GM18870 (cell line): ENCODE measurements around the gene GALNT1.

Experiments used
- ATAC-seq: cut with Tn5 transposase; IDR thresholded peaks from one replicate; pipeline ENCODE4 v1.9.1; 2021; ENCODE audit warnings: moderate library complexity; ENCODE audit not compliant: unreplicated experiment

Gene GALNT1

DNA sequence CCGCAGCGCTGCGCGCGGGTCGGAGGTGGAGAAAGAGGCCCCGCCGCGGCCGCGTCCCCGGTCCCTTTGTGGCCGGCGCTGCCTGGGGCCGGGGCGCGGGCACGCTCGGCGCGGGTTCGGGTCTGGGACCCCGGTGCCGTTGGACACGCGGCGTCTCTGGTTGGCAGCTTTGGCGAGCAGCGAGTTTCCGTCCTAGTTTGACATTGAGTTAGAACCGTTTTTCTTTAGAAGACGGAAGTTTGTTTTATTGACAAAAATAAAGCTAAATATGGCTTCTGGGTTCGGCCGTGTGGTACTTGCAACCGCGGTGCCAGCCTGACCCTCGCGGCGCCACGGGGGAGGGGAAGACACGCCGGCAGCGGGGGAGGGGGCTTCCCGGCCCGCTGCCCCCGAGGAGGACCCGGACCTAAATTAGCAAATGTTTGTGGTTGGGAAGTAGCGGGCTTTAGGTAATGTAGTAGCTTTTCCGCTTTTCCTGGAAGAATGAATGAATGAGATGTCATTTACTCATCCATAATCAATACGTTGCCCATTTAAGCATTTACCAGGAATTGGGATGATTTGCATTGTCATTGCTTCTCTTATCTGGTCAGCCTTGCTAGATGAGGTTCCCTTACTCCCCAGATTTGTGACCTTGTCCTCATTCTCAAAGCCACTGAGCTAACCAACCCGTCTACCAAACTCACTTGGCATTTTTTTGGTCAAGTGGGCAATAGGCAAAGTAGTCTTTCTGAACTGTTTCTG is 530 bp downstream of the GALNT1 start:
- no peak for ATAC-seq

DNA sequence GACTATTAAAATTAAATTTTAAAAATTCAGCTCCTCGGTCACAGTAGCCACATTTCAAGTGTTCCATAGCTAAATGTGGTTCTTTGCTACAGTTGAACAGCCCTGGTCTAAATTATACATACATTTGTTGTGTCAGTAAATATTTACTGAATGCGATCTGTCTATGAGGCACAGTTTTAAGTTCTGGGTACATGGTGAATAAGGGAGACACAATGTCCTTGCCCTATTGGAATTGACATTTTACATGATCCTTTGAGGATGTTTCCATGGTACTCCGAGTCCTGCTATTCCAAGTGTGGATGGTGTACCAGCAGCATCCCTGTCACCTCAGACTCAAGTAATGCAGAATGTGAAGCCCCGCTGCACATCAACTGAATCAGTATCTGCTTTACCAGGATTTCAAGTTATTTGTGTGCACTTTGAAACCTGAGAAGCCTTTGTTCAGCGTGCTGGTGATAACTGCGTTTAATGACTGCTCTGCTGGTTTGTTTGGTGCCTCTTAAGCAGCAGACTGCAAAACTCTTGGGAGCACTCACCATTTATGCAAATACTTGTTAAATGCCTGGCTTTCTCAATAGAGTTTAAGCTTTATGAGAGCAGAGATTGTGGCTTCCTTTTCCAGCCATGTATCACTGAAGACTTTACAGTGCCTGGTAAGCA is 1.5 kb downstream of the GALNT1 start:
- ATAC-seq = no peak

DNA sequence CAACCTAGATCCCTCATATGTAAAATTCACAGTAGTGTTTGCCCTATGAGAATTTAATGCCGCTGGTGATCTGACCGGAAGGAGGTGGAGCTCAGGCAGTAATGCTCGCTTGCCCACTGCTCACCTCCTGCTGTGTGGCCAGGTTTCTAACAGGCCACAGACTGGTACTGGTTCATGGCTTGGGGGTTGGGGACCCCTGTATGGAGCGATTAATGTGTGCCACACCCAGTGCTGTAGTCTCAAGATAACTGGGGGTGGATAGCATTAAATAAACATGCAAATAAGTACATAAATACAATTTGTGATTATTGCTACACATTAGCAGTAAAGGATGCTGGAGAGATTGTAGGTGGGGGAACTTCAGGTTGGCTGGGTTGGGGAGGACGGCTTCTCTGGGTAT is 3.2 kb downstream of the GALNT1 start:
- no peak for ATAC-seq

DNA sequence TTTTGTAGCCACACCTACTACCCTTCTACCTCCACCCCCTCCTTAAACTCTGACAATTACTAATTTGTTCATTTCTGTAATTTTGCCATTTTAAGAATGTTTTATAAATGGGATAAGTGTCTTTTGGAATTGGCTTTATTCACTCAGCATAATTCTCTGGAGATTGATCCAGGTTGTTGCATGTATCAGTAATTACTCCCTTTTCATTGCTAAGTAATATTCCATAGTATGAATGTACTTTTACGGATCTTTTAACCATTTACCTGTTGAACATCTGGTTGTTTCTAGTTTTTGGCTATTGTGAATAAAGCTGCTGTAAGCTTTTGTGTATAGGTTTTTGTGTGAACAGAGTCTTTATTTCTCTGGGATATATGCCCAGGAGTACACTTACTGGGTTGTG is 4.1 kb downstream of the GALNT1 start:
- no peak for ATAC-seq

DNA sequence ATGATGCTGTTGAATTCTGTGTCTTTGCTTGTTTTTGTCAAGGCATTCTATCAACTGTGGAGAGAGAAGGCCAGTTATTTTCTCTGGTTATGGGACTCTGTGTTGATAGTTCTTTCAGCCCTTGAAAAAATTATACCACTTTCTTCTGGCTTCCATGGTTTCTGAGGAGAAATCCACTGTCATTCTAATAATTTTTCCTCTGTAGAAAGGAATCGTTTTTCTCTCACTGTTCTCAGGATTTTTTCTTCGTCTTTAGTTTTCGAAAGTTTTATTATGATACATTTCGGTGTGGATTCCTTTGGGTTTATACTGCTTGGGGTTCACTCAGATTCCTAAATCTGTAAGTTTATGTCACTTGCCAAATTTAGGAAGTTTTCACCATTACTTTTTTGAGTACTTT is 6.6 kb downstream of the GALNT1 start:
- no peak for ATAC-seq

DNA sequence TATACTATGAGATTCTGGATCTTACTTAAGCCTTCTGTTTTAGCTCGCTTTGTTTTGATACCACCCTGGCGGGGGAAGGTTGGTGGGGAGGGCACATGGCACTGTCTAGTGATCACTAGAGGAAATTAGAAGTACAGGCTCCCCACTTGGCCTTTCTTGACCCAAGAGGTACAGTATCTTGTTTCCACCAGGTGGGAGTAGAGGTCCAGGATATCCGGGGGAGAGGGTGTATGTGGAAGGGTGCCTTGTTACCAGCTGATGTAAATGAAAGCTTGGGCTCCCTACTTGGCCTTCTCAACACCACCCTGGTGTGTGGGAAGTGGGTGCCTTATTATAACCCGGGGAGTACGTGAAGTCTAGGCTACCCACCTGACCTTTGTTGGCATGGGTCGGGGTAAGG is 7.5 kb downstream of the GALNT1 start:
- no peak for ATAC-seq

DNA sequence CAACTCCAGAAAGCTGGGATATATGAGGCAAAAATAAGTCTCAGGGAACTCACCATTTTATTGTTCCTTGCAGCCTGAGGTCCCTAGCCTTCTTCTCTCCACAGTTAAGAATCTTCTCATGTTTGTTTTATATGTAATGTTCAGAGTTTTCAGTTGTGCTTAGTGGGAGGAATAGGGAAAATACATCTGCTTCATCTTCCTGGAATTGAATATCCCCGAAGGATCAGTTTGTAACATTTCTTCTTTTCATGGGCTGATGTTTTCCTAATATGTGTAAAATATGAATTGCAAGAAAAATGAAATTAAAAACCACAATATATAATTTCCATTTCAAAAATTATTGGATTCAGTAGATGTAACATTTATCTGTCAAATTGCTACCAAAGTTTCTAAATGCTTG is 8.0 kb downstream of the GALNT1 start:
- no peak for ATAC-seq

DNA sequence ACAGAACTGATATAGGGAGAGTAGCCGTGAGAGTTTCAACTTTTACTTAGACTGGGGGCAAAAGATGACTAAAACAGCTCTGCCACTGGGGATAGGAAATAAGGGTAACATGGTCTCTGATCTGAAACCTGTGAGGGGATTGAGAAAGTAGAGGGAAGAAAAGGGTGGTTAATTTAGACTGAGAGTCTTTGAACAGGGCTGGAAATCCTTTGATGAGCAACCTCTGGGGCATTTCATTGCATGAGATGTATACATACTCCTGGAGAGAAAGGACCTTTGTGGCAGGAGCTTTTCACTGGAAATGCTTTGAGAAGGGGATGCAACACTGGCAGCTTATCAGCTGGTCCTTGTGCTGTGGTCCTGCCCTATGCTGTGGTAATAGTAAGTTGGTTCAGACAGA is 9.4 kb downstream of the GALNT1 start:
- ATAC-seq = no peak

DNA sequence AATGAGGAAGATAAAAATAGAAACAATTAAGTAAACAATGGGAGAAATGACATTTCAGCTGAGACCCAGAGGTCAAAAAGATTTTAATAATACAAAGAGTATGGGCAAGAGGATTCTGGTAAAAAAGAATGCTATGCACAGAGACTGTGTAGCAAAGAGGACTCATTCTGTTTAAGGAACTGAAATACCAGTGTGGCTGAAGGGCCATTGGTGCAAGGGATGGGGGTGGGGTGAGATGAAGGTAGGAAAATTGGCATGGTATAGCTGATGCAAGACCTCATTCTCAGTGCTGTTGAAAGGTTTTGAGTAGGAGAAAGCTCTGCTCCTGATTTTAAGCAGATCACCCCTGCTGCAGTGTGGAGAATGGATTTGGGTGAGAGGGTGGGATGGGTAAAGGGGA is 10.8 kb downstream of the GALNT1 start:
- peak; percentile 97 for ATAC-seq

DNA sequence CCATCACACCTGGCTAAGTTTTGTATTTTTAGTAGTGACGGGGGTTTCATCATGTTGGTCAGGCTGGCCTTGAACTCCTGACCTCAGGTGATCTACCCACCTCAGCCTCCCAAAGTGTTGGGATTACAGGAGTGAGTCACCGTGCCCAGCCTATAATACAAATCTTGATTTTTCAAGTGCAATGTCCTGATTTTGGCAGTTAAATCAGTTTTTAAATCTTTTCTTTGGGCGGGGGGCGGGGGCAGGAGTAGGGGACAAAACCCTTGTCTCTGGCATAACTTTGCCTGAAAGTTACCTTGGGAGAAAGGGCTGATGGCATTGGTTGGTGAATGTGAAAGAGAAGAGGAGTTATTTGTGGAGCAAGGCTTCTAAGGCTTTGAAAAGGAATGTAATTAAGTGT is 12.3 kb downstream of the GALNT1 start:
- no peak for ATAC-seq

DNA sequence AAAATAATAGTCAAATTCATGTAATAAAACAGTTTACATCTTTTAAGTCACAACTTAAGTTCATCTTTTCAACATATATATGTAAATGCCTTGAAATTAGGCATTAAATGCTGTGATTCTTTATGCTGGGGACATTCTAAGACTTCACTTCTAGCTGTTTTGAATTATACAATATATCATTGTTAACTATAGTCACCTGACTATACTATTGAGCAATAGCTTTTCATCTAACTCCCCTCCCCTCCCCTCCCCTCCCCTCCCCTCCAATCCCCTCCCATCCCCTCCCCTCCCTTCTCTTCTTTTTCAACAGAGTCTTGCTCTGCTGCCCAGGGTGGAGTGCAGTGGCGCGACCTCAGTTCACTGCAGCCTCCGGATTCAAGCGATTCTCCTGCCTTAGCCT is 16.2 kb downstream of the GALNT1 start:
- no peak for ATAC-seq

DNA sequence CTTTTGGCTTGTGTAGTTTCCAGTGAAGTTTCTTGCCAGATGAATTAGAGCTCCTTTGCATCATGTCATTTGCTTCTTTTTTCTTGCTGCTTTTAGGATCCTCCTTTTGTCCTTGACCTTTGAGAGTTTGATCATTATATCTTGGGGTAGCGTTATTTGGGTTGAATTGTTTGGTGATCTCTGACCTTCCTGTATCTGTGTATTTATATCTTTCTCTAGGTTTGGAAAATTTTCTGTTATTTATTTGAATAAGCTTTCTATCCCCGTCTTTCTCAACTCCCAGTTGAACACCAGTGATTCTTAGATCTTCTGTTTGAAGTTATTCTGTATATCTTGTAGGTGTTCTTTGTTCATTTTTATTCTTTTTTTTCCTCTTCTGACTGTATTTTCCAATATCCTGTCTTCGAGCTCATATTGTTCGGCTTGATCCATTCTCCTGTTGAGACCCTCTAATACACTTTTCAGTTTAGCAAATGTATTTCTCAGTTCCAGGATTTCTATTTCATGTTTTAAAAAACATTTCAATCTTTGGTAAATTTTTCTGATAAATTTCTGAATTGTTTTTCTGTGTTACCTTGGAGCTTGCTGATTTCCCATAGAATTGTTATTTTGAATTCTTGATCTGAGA is 20.8 kb downstream of the GALNT1 start:
- no peak for ATAC-seq

DNA sequence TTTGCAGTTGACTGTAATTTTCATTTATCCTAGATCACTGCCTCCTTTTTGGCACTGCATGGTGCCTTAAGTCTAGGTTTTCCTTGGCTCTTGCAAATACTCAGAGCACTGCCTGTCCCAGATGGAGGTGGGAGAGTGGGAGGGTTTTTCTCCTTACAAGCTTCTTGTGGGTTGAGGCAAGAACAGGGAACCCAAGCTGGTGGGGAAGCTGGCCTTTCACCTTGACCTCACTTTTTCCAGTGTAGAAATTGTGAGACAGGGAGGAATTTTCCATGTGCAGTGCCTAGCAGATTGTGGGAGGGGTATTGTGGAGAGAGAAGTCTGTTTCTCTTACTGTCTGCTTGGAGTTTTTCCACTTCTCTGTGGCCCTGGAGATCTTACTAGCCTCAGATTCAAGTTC is 21.5 kb downstream of the GALNT1 start:
- ATAC-seq = no peak

DNA sequence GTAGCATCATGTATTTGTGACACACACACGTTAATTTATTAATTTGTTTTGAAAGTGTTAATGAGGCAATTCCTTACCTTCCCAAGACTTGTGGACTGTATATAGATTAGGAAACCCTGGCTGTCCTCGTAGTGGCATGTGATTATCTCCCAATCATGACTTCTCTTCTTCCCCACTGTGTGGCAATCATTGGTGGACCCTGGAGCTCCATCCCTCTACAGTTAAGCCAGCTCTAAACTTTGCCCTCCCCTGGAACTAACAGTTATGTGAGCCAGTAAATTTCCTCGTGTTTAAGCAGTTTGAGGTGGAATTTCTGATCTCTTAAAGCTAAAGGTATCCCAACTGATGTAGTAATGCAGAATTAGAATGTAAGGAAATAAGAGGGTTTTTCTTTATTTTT is 22.0 kb downstream of the GALNT1 start:
- ATAC-seq = no peak

DNA sequence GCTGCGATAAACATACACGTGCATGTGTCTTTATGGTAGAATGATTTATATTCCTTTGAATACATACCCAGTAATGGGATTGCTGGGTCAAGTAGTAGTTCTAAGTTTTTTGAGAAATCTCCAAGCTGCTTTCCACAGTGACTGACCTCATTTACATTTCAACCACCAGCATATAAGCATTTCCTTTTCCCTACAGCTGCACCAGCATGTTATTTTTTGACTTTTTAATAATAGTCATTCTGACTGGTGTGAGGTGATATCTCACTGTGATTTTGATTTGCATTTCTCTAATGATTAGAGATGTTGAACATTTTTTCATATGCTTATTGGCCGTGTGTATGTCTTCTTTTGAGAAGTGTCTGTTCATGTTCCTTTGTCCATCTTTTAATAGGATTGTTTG is 22.8 kb downstream of the GALNT1 start:
- no peak for ATAC-seq

DNA sequence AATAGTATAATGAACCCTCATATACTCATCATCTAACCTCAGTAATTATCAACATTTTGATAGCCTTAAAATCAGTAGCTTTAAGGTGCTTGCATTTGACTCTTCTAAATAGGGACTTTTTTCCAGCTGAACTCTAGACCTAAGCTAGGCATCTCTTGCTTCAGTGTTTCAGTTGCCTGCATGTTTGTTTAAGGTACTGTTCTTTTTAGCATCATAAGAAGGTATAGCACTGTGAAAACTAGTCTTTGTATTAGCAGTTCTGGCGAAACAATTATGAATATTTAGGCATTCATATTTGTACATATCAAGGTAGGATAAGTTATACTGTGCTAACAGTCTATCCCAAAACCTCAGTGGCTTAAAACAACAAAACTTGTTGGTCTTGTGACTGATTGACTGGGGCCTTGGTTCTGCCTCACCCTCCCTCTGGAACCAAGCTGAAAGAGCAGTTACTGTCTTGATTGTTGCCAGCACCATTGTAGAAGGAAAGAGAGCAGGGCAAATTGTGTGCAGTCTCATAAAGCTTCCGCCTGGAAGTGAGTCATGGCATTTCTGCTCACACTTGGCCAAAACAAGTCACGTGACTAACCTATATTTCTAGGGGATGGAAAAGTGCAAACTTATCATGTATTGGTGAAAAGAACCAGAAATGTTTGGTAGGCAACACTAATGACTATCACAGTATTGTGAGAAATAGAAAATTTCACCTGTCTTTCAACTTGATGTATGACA is 24.3 kb downstream of the GALNT1 start:
- no peak for ATAC-seq

DNA sequence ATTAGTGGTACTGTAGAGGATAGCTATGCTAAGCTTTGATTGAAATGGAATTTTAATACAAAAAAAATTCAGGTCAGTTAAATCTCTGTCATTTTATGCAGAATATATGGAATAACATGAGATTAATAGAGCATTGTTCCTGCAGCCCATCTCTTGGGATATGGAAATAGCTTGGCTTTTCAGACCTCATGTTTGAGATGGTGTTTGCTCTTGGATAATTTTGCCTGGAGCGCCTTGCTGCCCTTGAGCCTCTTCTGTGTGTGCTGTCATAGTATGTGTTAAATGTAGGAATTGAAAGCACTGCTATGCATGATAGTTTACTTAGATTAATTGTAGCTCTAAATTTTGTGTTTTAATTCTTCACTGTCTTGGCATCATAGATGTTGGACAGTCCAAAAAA is 27.7 kb downstream of the GALNT1 start:
- no peak for ATAC-seq

DNA sequence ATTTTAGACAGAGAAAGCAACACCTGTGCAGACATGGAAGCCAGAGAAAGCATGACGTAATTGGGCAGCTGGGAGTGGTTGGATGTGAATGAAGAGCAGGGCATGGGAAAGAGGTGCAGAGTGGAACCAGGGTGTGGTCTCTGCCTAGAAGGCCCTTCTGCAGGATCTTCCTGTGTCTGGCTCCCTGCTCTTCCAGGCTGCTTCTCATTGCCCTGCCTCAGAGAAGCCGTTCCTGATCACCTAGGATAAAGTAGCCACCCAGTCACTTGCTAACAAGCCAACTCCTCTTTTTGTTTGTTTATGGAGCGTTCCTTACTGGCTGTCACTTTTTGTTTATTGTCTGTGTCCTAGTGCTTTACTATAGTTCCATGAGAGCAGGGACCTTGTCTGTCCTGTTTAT is 28.5 kb downstream of the GALNT1 start:
- no peak for ATAC-seq

DNA sequence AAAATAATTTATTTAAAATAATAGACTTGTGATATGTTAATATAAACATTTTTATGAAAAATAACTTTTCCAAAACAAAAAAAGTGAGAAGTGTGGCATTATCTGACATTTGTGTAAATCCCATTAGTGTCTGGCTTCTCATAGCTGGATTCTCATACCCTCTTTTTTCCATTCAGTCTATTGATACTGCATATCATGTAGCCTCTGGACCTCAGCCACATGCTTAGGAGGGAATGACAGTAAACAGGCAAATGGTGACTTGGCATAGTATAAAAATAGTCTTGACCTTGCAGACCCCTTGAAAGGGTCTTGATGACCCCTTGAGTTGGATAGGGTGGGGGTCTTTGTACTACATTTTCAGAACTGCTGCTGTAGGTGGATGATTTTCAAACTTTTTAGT is 29.2 kb downstream of the GALNT1 start:
- ATAC-seq = no peak

DNA sequence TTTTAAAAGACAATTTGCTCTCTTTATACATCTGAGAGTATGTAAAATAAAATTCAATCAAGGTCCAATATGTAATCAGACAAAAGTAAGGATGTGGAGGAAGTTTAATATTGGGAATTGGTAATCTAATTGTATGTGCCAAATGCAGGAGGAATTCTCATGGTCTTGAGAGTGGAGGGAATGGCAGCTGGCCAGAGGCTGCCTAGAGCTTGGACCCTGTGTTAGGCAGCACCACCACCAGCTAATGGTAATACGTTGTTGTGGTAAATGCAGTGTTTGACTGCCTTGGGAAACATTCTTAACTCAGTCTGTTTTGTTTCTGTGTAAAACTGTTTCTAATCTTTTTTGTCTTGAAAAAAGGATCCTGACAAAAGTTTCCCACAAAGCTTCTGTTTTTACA is 30.0 kb downstream of the GALNT1 start:
- ATAC-seq = no peak

DNA sequence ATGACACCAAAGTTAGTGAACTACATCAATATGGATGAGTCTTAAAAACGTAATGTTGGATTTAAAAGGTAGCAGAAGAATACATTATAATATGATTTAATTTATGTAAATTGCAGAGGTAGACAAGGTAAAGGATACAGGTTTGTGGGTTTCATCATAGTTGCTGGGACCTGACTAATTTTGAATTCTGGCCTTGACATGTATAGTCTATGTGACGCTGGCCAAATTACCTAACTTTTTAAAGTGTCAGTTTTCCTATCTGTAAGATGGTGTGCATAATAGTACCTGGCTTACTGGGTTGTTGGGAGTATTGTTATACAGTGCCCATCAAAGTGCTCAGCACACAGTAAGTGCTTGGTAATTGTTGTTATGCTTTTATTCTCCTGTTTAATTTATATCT is 34.5 kb downstream of the GALNT1 start:
- ATAC-seq = no peak
